WTC11 (cell line): ENCODE measurements around the gene COL4A3. TPM values are rescaled to one million over a fixed set of nuclear protein-coding genes. Genes with fewer than 3 reads are reported as not detected.

Experiments used
- ATAC-seq: fragments of 200-7000 bp; cut with Tn5 transposase; 2 replicates; pipeline ENCODE4 v1.10.0; 2021; ENCODE audit warnings: mild to moderate bottlenecking, moderate library complexity
- CTCF ChIA-PET: fragments of 300-600 bp; sonication (Branson Sonifier 250); formaldehyde crosslinking; loops from one replicate; lab custom pipeline; 2021; ENCODE audit warnings: antibody characterized with exemption; lab: Charles Lee
- POLR2A ChIA-PET: fragments of 350-600 bp; sonication (Branson Sonifier 250); formaldehyde crosslinking; loops from one replicate; lab custom pipeline; 2021; ENCODE audit warnings: antibody characterized with exemption; lab: Charles Lee
- DNase-seq: peaks from one replicate; pipeline ENCODE4 v3.0.0; 2021; ENCODE audit warnings: low spot score
- H3K27ac Mint-ChIP-seq: 2 replicates; pipeline ENCODE4 v1.8.0; 2021; ENCODE audit warnings: mixed read lengths
- H3K27me3 Mint-ChIP-seq: 2 replicates; pipeline ENCODE4 v1.8.0; 2021; ENCODE audit warnings: low read depth, mild to moderate bottlenecking, moderate library complexity, mixed read lengths
- H3K36me3 Mint-ChIP-seq: 2 replicates; pipeline ENCODE4 v1.8.0; 2021; ENCODE audit warnings: mixed read lengths
- H3K4me1 Mint-ChIP-seq: 2 replicates; pipeline ENCODE4 v1.8.0; 2022; ENCODE audit warnings: mixed read lengths
- H3K4me3 Mint-ChIP-seq: 2 replicates; pipeline ENCODE4 v1.8.0; 2021; ENCODE audit warnings: mild to moderate bottlenecking, moderate library complexity, mixed read lengths
- H3K9me3 Mint-ChIP-seq: 2 replicates; pipeline ENCODE4 v1.8.0; 2021; ENCODE audit warnings: mixed read lengths
- ARID4B ChIP-seq: sonication (generic); formaldehyde crosslinking; IDR thresholded peaks from 2 replicates; pipeline ENCODE4 v1.8.0; 2023; ENCODE audit warnings: missing genetic modification reagents, mild to moderate bottlenecking, borderline replicate concordance
- ATF1 ChIP-seq: sonication (generic); formaldehyde crosslinking; IDR thresholded peaks from 2 replicates; pipeline ENCODE4 v1.8.1; 2023; ENCODE audit warnings: mild to moderate bottlenecking, moderate library complexity, missing genetic modification reagents
- ATF3 ChIP-seq: sonication (generic); formaldehyde crosslinking; conservative IDR thresholded peaks from 2 replicates; pipeline ENCODE4 v1.8.1; 2022; ENCODE audit warnings: mild to moderate bottlenecking, missing genetic modification reagents
- CREM ChIP-seq: sonication (generic); formaldehyde crosslinking; IDR thresholded peaks from 2 replicates; pipeline ENCODE4 v1.8.1; 2022; ENCODE audit warnings: mild to moderate bottlenecking, missing genetic modification reagents, moderate library complexity
- E2F1 ChIP-seq: sonication (generic); formaldehyde crosslinking; IDR thresholded peaks from 2 replicates; pipeline ENCODE4 v1.8.0; 2022; ENCODE audit warnings: mild to moderate bottlenecking, missing genetic modification reagents
- ETV6 ChIP-seq: sonication (generic); formaldehyde crosslinking; IDR thresholded peaks from 2 replicates; pipeline ENCODE4 v1.8.1; 2022; ENCODE audit warnings: mild to moderate bottlenecking, missing genetic modification reagents
- FOXP1 ChIP-seq: sonication (generic); formaldehyde crosslinking; IDR thresholded peaks from 2 replicates; pipeline ENCODE4 v1.8.0; 2022; ENCODE audit warnings: missing genetic modification reagents, mild to moderate bottlenecking, moderate library complexity, borderline replicate concordance
- GRHL2 ChIP-seq: fragments of 250-450 bp; sonication (Bioruptor Pico); IDR thresholded peaks from 2 replicates; pipeline ENCODE4 v1.8.0; 2022; ENCODE audit warnings: mild to moderate bottlenecking, moderate library complexity; ENCODE audit not compliant: insufficient replicate concordance, severe bottlenecking
- GTF2I ChIP-seq: fragments of 250-450 bp; sonication (Bioruptor Pico); conservative IDR thresholded peaks from 2 replicates; pipeline ENCODE4 v1.4.0; 2021; ENCODE audit warnings: mild to moderate bottlenecking
- IRF2 ChIP-seq: sonication (generic); formaldehyde crosslinking; IDR thresholded peaks from 2 replicates; pipeline ENCODE4 v1.8.0; 2022; ENCODE audit warnings: low read depth, missing genetic modification reagents, borderline replicate concordance
- JAZF1 ChIP-seq: fragments of 250-450 bp; sonication (Bioruptor Pico); IDR thresholded peaks from 2 replicates; pipeline ENCODE4 v1.9.0; 2021; ENCODE audit warnings: moderate library complexity, mild to moderate bottlenecking, inconsistent platforms
- MYBL2 ChIP-seq: sonication (generic); formaldehyde crosslinking; IDR thresholded peaks from 2 replicates; pipeline ENCODE4 v1.8.1; 2023; ENCODE audit warnings: mild to moderate bottlenecking, moderate library complexity, missing genetic modification reagents
- NR3C1 ChIP-seq: sonication (generic); formaldehyde crosslinking; conservative IDR thresholded peaks from 2 replicates; pipeline ENCODE4 v1.8.1; 2023; ENCODE audit warnings: low read depth, mild to moderate bottlenecking, missing genetic modification reagents
- RELA ChIP-seq: sonication (generic); formaldehyde crosslinking; IDR thresholded peaks from 2 replicates; pipeline ENCODE4 v1.8.1; 2022; ENCODE audit warnings: missing genetic modification reagents, mild to moderate bottlenecking, borderline replicate concordance
- RORB ChIP-seq: fragments of 250-450 bp; sonication (Bioruptor Pico); IDR thresholded peaks from 2 replicates; pipeline ENCODE4 v1.9.0; 2021; ENCODE audit warnings: mild to moderate bottlenecking
- SMAD4 ChIP-seq: sonication (generic); formaldehyde crosslinking; IDR thresholded peaks from 2 replicates; pipeline ENCODE4 v1.8.0; 2022; ENCODE audit warnings: mild to moderate bottlenecking, missing genetic modification reagents
- ZBTB21 ChIP-seq: sonication (generic); formaldehyde crosslinking; IDR thresholded peaks from 2 replicates; pipeline ENCODE4 v1.8.1; 2023; ENCODE audit warnings: mild to moderate bottlenecking, missing genetic modification reagents, borderline replicate concordance
- ZNF219 ChIP-seq: sonication (generic); formaldehyde crosslinking; IDR thresholded peaks from 2 replicates; pipeline ENCODE4 v1.8.0; 2023; ENCODE audit warnings: missing genetic modification reagents, mild to moderate bottlenecking, borderline replicate concordance
- ZNF263 ChIP-seq: sonication (generic); formaldehyde crosslinking; IDR thresholded peaks from 2 replicates; pipeline ENCODE4 v1.8.1; 2022; ENCODE audit warnings: low read depth, mild to moderate bottlenecking, moderate library complexity, missing genetic modification reagents
- ZNF416 ChIP-seq: fragments of 250-450 bp; sonication (Bioruptor Pico); IDR thresholded peaks from 2 replicates; pipeline ENCODE4 v1.9.0; 2021; ENCODE audit warnings: mild to moderate bottlenecking, inconsistent platforms
- ZNF532 ChIP-seq: fragments of 250-450 bp; sonication (Bioruptor Pico); IDR thresholded peaks from 2 replicates; pipeline ENCODE4 v1.9.0; 2021; ENCODE audit warnings: mild to moderate bottlenecking, borderline replicate concordance
- ZNF671 ChIP-seq: fragments of 250-450 bp; sonication (Bioruptor Pico); IDR thresholded peaks from 2 replicates; pipeline ENCODE4 v1.8.0; 2021; ENCODE audit warnings: mild to moderate bottlenecking
- total RNA-seq: library from RNA; stranded (reverse); gene quantifications from 3 replicates; pipeline ENCODE4 v1.2.3, GENCODE V29; 2021
- TF ChIP-seq, protein P1 (sequence below): sonication (generic); formaldehyde crosslinking; IDR thresholded peaks from 2 replicates; pipeline ENCODE4 v1.8.1; 2022; ENCODE audit warnings: mild to moderate bottlenecking, moderate library complexity, missing genetic modification reagents
- TF ChIP-seq, protein P2 (sequence below): sonication (generic); formaldehyde crosslinking; IDR thresholded peaks from 2 replicates; pipeline ENCODE4 v1.8.0; 2022; ENCODE audit warnings: mild to moderate bottlenecking, missing genetic modification reagents

Gene COL4A3
- total RNA-seq, 1 experiment from 2014 or later, result 0.90 TPM

- ATAC-seq (peak; percentile 84), DNase-seq (peak; percentile 83)
- H3K36me3 Mint-ChIP-seq, result peaks cover 41% of the 10 kb centered on the region
- H3K4me1 Mint-ChIP-seq, result peaks cover 42% of the 10 kb centered on the region
- H3K9me3 Mint-ChIP-seq, result peaks cover 37% of the 10 kb centered on the region
- ChIA-PET CTCF (interaction anchor here (1.7 kb wide), 1 partner anchor 200 kb away, joined by 3 read pairs; no protein-coding TSS in a partner anchor), POLR2A (no interaction called here)
- peak within 1 kb of the TSS; percentile 87 for H3K27ac Mint-ChIP-seq
- peaks cover 12% of the 10 kb centered on the region for H3K27me3 Mint-ChIP-seq
- H3K4me3 Mint-ChIP-seq, result peak within 1 kb of the TSS; percentile 90
- no peak for TF ChIP-seq SMAD4
- TF ChIP-seq ATF3, result 0 out of 2 replicates have a peak, but pooled peaks have one; percentile 45
- no peak for TF ChIP-seq ZNF263 (CRISPR knock-in tag)
- TF ChIP-seq, protein P1, sequence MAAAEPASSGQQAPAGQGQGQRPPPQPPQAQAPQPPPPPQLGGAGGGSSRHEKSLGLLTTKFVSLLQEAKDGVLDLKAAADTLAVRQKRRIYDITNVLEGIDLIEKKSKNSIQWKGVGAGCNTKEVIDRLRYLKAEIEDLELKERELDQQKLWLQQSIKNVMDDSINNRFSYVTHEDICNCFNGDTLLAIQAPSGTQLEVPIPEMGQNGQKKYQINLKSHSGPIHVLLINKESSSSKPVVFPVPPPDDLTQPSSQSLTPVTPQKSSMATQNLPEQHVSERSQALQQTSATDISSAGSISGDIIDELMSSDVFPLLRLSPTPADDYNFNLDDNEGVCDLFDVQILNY, result no peak; the same call in 1 of the 2 replicates
- TF ChIP-seq, protein P2, sequence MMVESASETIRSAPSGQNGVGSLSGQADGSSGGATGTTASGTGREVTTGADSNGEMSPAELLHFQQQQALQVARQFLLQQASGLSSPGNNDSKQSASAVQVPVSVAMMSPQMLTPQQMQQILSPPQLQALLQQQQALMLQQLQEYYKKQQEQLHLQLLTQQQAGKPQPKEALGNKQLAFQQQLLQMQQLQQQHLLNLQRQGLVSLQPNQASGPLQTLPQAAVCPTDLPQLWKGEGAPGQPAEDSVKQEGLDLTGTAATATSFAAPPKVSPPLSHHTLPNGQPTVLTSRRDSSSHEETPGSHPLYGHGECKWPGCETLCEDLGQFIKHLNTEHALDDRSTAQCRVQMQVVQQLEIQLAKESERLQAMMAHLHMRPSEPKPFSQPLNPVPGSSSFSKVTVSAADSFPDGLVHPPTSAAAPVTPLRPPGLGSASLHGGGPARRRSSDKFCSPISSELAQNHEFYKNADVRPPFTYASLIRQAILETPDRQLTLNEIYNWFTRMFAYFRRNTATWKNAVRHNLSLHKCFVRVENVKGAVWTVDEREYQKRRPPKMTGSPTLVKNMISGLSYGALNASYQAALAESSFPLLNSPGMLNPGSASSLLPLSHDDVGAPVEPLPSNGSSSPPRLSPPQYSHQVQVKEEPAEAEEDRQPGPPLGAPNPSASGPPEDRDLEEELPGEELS (CRISPR knock-in tag), result 0 out of 2 replicates have a peak, but pooled peaks have one; percentile 40
- no peak for TF ChIP-seq ZNF671 (CRISPR knock-in tag)
- no peak for TF ChIP-seq ZNF416 (CRISPR knock-in tag)
- peak; percentile 79 for TF ChIP-seq ETV6 (CRISPR knock-in tag)
- TF ChIP-seq ATF1 (CRISPR knock-in tag), result no peak
- no peak for TF ChIP-seq JAZF1 (CRISPR knock-in tag)
- no peak; the same call in 1 of the 2 replicates for TF ChIP-seq RELA (CRISPR knock-in tag)
- TF ChIP-seq FOXP1 (CRISPR knock-in tag), result peak; percentile 90
- peak; percentile 84; the same call in 1 of the 2 replicates for TF ChIP-seq ZNF532 (CRISPR knock-in tag)
- TF ChIP-seq GRHL2 (CRISPR knock-in tag), result no peak
- no peak for TF ChIP-seq ZNF219 (CRISPR knock-in tag)
- TF ChIP-seq ARID4B (CRISPR knock-in tag), result no peak; the same call in 1 of the 2 replicates
- TF ChIP-seq RORB (CRISPR knock-in tag), result no peak
- TF ChIP-seq IRF2 (CRISPR knock-in tag), result no peak
- peak; percentile 82; the same call in 1 of the 2 replicates for TF ChIP-seq MYBL2
- TF ChIP-seq E2F1, result no peak
- no peak for TF ChIP-seq NR3C1 (CRISPR knock-in tag)
- peak; percentile 66; the same call in 1 of the 2 replicates for TF ChIP-seq CREM (CRISPR knock-in tag)
- no peak for TF ChIP-seq ZBTB21
- TF ChIP-seq GTF2I (CRISPR knock-in tag), result no peak
Measured at GRCh38 chr2:227324995-227325838, 160.8 kb downstream of the COL4A3 start, which contains the start of gene MFF. Gene MFF (plus strand): TSS chr2:227325251. CDS start chr2:227330666, 5,415 bp downstream.
